HepG2 (cell line): ENCODE measurements around the gene TUBE1.

ENCODE experiments used
- CBX5 ChIP-seq: sonication (generic); formaldehyde crosslinking; IDR thresholded peaks from 2 replicates; pipeline ENCODE4 v1.4.0; 2020; ENCODE audit warnings: missing genetic modification reagents, borderline replicate concordance
- FOXK1 ChIP-seq: sonication (generic); formaldehyde crosslinking; IDR thresholded peaks from 2 replicates; pipeline ENCODE4 v1.4.0; 2020; ENCODE audit warnings: low read depth, missing genetic modification reagents, borderline replicate concordance
- HMGA1 ChIP-seq: sonication (generic); formaldehyde crosslinking; conservative IDR thresholded peaks from 2 replicates; pipeline ENCODE4 v1.4.0; 2020; ENCODE audit warnings: missing genetic modification reagents
- MIXL1 ChIP-seq: IDR thresholded peaks from 2 replicates; pipeline ENCODE4 v1.6.1; 2016
- MYC ChIP-seq: sonication (generic); formaldehyde crosslinking; IDR thresholded peaks from 2 replicates; pipeline ENCODE4 v1.9.0; 2021; ENCODE audit warnings: missing genetic modification reagents, borderline replicate concordance
- POGZ ChIP-seq: sonication (generic); formaldehyde crosslinking; IDR thresholded peaks from 2 replicates; pipeline ENCODE4 v1.4.0; 2020; ENCODE audit warnings: mild to moderate bottlenecking, missing genetic modification reagents
- SNAI1 ChIP-seq: sonication (generic); formaldehyde crosslinking; IDR thresholded peaks from 2 replicates; pipeline ENCODE4 v1.5.0; 2020; ENCODE audit warnings: mild to moderate bottlenecking, missing genetic modification reagents, borderline replicate concordance
- STAG1 ChIP-seq: sonication (generic); formaldehyde crosslinking; IDR thresholded peaks from 2 replicates; pipeline ENCODE4 v1.4.0; 2020; ENCODE audit warnings: missing genetic modification reagents
- ZNF781 ChIP-seq: sonication (generic); formaldehyde crosslinking; IDR thresholded peaks from 2 replicates; pipeline ENCODE4 v1.5.1; 2020; ENCODE audit warnings: borderline replicate concordance, mild to moderate bottlenecking, missing genetic modification reagents; ENCODE audit errors: not compliant biosample characterization
- ZSCAN31 ChIP-seq: sonication (generic); formaldehyde crosslinking; IDR thresholded peaks from 2 replicates; pipeline ENCODE4 v1.5.0; 2020; ENCODE audit warnings: low read depth, mild to moderate bottlenecking, missing genetic modification reagents
- TF ChIP-seq, protein P1 (sequence below): sonication (generic); formaldehyde crosslinking; IDR thresholded peaks from 2 replicates; pipeline ENCODE4 v1.5.0; 2020; ENCODE audit warnings: mild to moderate bottlenecking, missing genetic modification reagents, moderate library complexity
- TF ChIP-seq, protein P2 (sequence below): IDR thresholded peaks from 2 replicates; pipeline ENCODE4 v1.6.1; 2016; ENCODE audit warnings: control low read depth
- TF ChIP-seq, protein P3 (sequence below): sonication (generic); formaldehyde crosslinking; IDR thresholded peaks from 2 replicates; pipeline ENCODE4 v1.4.0; 2020; ENCODE audit warnings: missing genetic modification reagents
- TF ChIP-seq, protein P4 (sequence below): sonication (generic); formaldehyde crosslinking; IDR thresholded peaks from 2 replicates; pipeline ENCODE4 v1.4.0; 2020; ENCODE audit warnings: missing genetic modification reagents

DNA sequence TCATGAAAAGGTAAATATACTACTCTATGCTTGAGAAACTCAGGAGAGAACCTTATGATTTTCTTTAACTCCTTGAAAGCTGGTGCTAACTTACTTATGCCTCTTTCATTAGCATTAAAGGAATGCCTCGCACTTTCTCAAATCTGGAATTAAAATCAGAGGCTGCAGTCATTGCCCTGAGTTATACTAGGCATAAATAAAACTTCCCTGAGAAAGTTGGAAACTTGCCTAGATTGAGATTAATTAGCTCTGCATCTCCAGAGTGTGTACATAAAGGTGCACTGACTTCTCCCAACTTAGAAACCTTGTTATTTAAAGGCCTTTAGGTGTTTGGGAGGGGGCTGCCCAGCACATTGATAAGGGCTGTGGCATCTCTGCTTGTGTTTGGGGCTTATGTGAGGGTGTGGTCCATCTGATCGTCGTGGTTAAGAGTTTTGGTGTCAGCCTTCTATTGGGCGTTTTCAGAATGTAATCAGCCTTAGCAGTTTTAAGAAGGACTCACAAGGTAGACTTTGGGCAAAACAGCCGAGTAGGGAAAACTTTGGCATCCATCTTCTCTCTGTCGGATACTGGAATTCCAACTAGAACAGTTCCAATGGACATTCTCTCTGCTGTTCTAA is 65.5 kb downstream of the TUBE1 start:
- TF ChIP-seq MYC (CRISPR knock-in tag) (no peak), MIXL1 (CRISPR knock-in tag) (no peak), SNAI1 (CRISPR knock-in tag) (no peak), FOXK1 (CRISPR knock-in tag) (no peak), STAG1 (CRISPR knock-in tag) (no peak), ZSCAN31 (CRISPR knock-in tag) (no peak), CBX5 (no peak), ZNF781 (no peak), POGZ (no peak), HMGA1 (CRISPR knock-in tag) (no peak)
- TF ChIP-seq, protein P1, sequence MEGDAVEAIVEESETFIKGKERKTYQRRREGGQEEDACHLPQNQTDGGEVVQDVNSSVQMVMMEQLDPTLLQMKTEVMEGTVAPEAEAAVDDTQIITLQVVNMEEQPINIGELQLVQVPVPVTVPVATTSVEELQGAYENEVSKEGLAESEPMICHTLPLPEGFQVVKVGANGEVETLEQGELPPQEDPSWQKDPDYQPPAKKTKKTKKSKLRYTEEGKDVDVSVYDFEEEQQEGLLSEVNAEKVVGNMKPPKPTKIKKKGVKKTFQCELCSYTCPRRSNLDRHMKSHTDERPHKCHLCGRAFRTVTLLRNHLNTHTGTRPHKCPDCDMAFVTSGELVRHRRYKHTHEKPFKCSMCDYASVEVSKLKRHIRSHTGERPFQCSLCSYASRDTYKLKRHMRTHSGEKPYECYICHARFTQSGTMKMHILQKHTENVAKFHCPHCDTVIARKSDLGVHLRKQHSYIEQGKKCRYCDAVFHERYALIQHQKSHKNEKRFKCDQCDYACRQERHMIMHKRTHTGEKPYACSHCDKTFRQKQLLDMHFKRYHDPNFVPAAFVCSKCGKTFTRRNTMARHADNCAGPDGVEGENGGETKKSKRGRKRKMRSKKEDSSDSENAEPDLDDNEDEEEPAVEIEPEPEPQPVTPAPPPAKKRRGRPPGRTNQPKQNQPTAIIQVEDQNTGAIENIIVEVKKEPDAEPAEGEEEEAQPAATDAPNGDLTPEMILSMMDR (CRISPR knock-in tag): no peak
- TF ChIP-seq, protein P2, sequence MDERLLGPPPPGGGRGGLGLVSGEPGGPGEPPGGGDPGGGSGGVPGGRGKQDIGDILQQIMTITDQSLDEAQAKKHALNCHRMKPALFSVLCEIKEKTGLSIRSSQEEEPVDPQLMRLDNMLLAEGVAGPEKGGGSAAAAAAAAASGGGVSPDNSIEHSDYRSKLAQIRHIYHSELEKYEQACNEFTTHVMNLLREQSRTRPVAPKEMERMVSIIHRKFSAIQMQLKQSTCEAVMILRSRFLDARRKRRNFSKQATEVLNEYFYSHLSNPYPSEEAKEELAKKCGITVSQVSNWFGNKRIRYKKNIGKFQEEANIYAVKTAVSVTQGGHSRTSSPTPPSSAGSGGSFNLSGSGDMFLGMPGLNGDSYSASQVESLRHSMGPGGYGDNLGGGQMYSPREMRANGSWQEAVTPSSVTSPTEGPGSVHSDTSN: no peak
- TF ChIP-seq, protein P3, sequence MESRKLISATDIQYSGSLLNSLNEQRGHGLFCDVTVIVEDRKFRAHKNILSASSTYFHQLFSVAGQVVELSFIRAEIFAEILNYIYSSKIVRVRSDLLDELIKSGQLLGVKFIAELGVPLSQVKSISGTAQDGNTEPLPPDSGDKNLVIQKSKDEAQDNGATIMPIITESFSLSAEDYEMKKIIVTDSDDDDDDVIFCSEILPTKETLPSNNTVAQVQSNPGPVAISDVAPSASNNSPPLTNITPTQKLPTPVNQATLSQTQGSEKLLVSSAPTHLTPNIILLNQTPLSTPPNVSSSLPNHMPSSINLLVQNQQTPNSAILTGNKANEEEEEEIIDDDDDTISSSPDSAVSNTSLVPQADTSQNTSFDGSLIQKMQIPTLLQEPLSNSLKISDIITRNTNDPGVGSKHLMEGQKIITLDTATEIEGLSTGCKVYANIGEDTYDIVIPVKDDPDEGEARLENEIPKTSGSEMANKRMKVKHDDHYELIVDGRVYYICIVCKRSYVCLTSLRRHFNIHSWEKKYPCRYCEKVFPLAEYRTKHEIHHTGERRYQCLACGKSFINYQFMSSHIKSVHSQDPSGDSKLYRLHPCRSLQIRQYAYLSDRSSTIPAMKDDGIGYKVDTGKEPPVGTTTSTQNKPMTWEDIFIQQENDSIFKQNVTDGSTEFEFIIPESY (CRISPR knock-in tag): no peak
- TF ChIP-seq, protein P4, sequence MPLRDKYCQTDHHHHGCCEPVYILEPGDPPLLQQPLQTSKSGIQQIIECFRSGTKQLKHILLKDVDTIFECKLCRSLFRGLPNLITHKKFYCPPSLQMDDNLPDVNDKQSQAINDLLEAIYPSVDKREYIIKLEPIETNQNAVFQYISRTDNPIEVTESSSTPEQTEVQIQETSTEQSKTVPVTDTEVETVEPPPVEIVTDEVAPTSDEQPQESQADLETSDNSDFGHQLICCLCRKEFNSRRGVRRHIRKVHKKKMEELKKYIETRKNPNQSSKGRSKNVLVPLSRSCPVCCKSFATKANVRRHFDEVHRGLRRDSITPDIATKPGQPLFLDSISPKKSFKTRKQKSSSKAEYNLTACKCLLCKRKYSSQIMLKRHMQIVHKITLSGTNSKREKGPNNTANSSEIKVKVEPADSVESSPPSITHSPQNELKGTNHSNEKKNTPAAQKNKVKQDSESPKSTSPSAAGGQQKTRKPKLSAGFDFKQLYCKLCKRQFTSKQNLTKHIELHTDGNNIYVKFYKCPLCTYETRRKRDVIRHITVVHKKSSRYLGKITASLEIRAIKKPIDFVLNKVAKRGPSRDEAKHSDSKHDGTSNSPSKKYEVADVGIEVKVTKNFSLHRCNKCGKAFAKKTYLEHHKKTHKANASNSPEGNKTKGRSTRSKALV (CRISPR knock-in tag): no peak
